Ishikawa (cell line): ENCODE results near the gene IFT172.

Experiments used
- EGR1 ChIP-seq: IDR thresholded peaks from 2 replicates; pipeline ENCODE4 v1.6.1; 2012
- REST ChIP-seq: IDR thresholded peaks from 2 replicates; pipeline ENCODE4 v1.6.1; 2012; ENCODE audit warnings: low read depth, mild to moderate bottlenecking
- TCF12 ChIP-seq: IDR thresholded peaks from 2 replicates; pipeline ENCODE4 v1.6.1; 2012; ENCODE audit warnings: low read depth
- USF1 ChIP-seq: IDR thresholded peaks from 2 replicates; pipeline ENCODE4 v1.6.1; 2012

DNA sequence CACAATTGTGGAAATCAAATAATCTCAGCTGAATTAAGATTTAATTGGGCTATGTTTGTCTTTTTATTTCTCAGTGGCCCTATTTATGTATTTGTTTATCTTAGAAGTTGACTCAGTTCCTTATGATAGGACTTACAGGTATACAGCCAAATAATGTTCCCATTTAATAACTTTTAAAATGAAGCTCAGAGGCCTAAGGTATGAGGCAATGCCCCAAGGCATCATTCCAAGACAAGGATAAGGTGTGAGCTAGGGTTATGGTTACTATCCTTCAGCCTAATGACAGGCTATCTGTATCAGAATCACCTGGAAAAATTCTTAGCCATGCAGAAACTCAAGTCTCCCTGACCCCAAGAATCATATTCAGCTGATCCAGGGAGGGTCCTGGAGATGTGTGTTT lies 68.5 kb downstream of the IFT172 start:
- TF ChIP-seq EGR1 = no peak
- no peak for TF ChIP-seq REST
- no peak for TF ChIP-seq TCF12
- no peak for TF ChIP-seq USF1
